NCI-H526 (cell line): ENCODE results near the gene ADCYAP1R1.

Experiments used
- DNase-seq, 2 experiments: peaks; one replicate each; lab custom pipeline; 2025; lab: John Stamatoyannopoulos, UW

The ADCYAP1R1 gene

GRCh38 chr7:31051598-31052486 lies at the start of gene ADCYAP1R1:
ADCYAP1R1 (plus strand) TSS chr7:31052308; CDS start chr7:31063265, 10,957 bp downstream.
- DNase-seq = peak in 1 of 2 experiments; percentile 69

- DNase-seq = no peak
Observed at GRCh38 chr7:31003097-31003496, 49.0 kb upstream of the ADCYAP1R1 start.

- DNase-seq = no peak
Observed at GRCh38 chr7:31003721-31004120, 48.4 kb upstream of the ADCYAP1R1 start.

GRCh38 chr7:31004393-31004792 lies 47.7 kb upstream of the ADCYAP1R1 start:
- no peak for DNase-seq

GRCh38 chr7:31006857-31007256 lies 45.3 kb upstream of the ADCYAP1R1 start:
- no peak for DNase-seq

- no peak for DNase-seq
Observed at GRCh38 chr7:31007634-31008033, 44.5 kb upstream of the ADCYAP1R1 start.

- DNase-seq = no peak
Observed at GRCh38 chr7:31014826-31015225, 37.3 kb upstream of the ADCYAP1R1 start.

- no peak for DNase-seq
Observed at GRCh38 chr7:31017032-31017675, 35.0 kb upstream of the ADCYAP1R1 start.

GRCh38 chr7:31017721-31018120 lies 34.4 kb upstream of the ADCYAP1R1 start:
- DNase-seq = no peak

- DNase-seq = no peak
Observed at GRCh38 chr7:31019509-31019908, 32.6 kb upstream of the ADCYAP1R1 start.

GRCh38 chr7:31020161-31020560 lies 31.9 kb upstream of the ADCYAP1R1 start:
- no peak for DNase-seq

GRCh38 chr7:31020652-31021051 lies 31.5 kb upstream of the ADCYAP1R1 start:
- DNase-seq = no peak

- DNase-seq = no peak
Observed at GRCh38 chr7:31022117-31022516, 30.0 kb upstream of the ADCYAP1R1 start.

- no peak for DNase-seq
Observed at GRCh38 chr7:31022726-31023125, 29.4 kb upstream of the ADCYAP1R1 start.

GRCh38 chr7:31023877-31024276 lies 28.2 kb upstream of the ADCYAP1R1 start:
- no peak for DNase-seq

GRCh38 chr7:31027161-31027965 lies 24.7 kb upstream of the ADCYAP1R1 start:
- DNase-seq = no peak

GRCh38 chr7:31028006-31028405 lies 24.1 kb upstream of the ADCYAP1R1 start:
- no peak for DNase-seq

GRCh38 chr7:31028417-31028992 lies 23.6 kb upstream of the ADCYAP1R1 start:
- DNase-seq = no peak

GRCh38 chr7:31029251-31030042 lies 22.7 kb upstream of the ADCYAP1R1 start:
- DNase-seq = no peak

- DNase-seq = no peak
Observed at GRCh38 chr7:31033674-31034300, 18.3 kb upstream of the ADCYAP1R1 start.

- no peak for DNase-seq
Observed at GRCh38 chr7:31036924-31037323, 15.2 kb upstream of the ADCYAP1R1 start.
